Natural killer cell (primary cell): ENCODE measurements around the gene IPO4. TPM values are rescaled to one million over a fixed set of nuclear protein-coding genes. Genes with fewer than 3 reads are reported as not detected.
A peak's percentile ranks its signal among the peaks of the same experiment; 100 is the strongest.

Experiments used
- ATAC-seq, 3 donors: fragments of 150-1000 bp in 2 of 3; fragments of 200-7000 bp in 1 of 3; cut with Tn5 transposase; 1 replicate in 1 of 3; 2 replicates in 2 of 3; pipeline ENCODE4 v1.10.0; 2021; ENCODE audit warnings: mild to moderate bottlenecking in 2 of 3, moderate library complexity in 2 of 3
- DNase-seq, 2 donors: peaks; one replicate each; pipeline versions ENCODE4 v3.0.0 to v3.0.0-alpha.2; 2013 to 2021; ENCODE audit warnings: mixed read lengths in 1 of 2
- H3K27ac ChIP-seq: one replicate; pipeline ENCODE4 v1.5.1; 2013; ENCODE audit warnings: mild to moderate bottlenecking, low read length
- H3K27me3 ChIP-seq: one replicate; pipeline ENCODE4 v1.6.1; 2013; ENCODE audit warnings: low read length; ENCODE audit not compliant: control insufficient read depth, insufficient read depth
- H3K36me3 ChIP-seq: one replicate; pipeline ENCODE4 v1.6.1; 2013; ENCODE audit warnings: low read length; ENCODE audit not compliant: control insufficient read depth, insufficient read depth
- H3K4me1 ChIP-seq: one replicate; pipeline ENCODE4 v1.6.1; 2013; ENCODE audit warnings: low read length; ENCODE audit not compliant: control insufficient read depth, insufficient read depth
- H3K4me3 ChIP-seq: one replicate; pipeline ENCODE4 v1.5.1; 2013; ENCODE audit warnings: low read length
- H3K9me3 ChIP-seq: one replicate; pipeline ENCODE4 v1.6.1; 2013; ENCODE audit warnings: low read length; ENCODE audit not compliant: control insufficient read depth, insufficient read depth
- H3K27ac Mint-ChIP-seq, 2 donors: one replicate each; pipeline ENCODE4 v1.8.0; 2022; ENCODE audit warnings: mild to moderate bottlenecking in 2 of 2, mixed read lengths in 2 of 2, moderate library complexity in 1 of 2
- H3K27me3 Mint-ChIP-seq, 2 donors: one replicate each; pipeline ENCODE4 v1.8.0; 2022; ENCODE audit warnings: low read depth in 2 of 2, mixed read lengths in 2 of 2
- H3K36me3 Mint-ChIP-seq: one replicate; pipeline ENCODE4 v1.8.0; 2022; ENCODE audit warnings: mixed read lengths
- H3K4me1 Mint-ChIP-seq, 2 donors: one replicate each; pipeline ENCODE4 v1.8.0; 2022; ENCODE audit warnings: mixed read lengths in 2 of 2
- H3K4me3 Mint-ChIP-seq: one replicate; pipeline ENCODE4 v1.8.0; 2022; ENCODE audit warnings: mild to moderate bottlenecking, moderate library complexity, mixed read lengths
- H3K9me3 Mint-ChIP-seq, 2 donors: one replicate each; pipeline ENCODE4 v1.8.0; 2022; ENCODE audit warnings: mixed read lengths in 2 of 2
- CTCF ChIP-seq: fragments of 200-600 bp; IDR thresholded peaks from one replicate; pipeline ENCODE4 v1.8.0; 2022; ENCODE audit warnings: antibody characterized with exemption
- WGBS: methylation state at CpG from one replicate; pipeline ENCODE4 v1.1.7; 2013; ENCODE audit warnings: missing lambda C conversion rate; ENCODE audit not compliant: insufficient coverage; 5-methylcytosine and 5-hydroxymethylcytosine counted together
- intact Hi-C: fragments of 100-400 bp; cut with micrococcal nuclease; formaldehyde crosslinking; loops from one replicate; pipeline ENCODE4 v1.14.2; 2022
- total RNA-seq, 4 donors: library from RNA; stranded (reverse); fragments of 120-200 nt in 1 of 4; gene quantifications; one replicate each; pipeline versions ENCODE4 v1.2.3 to v1.2.4, GENCODE V29; 2013 to 2022

IPO4 gene
- total RNA-seq, 3 donors from 2014 or later (not counting 1 experiment from before 2014, with no cell fraction given): 46.2 to 61.5 (median 51.9) TPM

- no peak for TF ChIP-seq CTCF
- ATAC-seq: peak; percentile 86 to 95 (median 86)
- peak within 1 kb of the TSS; percentile 88 for H3K27ac ChIP-seq
- H3K4me3 Mint-ChIP-seq: peak within 1 kb of the TSS; percentile 97
- DNase-seq: peak; percentile 95 to 99
- H3K4me1 Mint-ChIP-seq: peaks cover 53 to 73% of the 10 kb centered on the region in 2 donors
- H3K36me3 Mint-ChIP-seq: peaks cover 7% of the 10 kb centered on the region
- H3K4me3 ChIP-seq: peak within 1 kb of the TSS; percentile 91
- no peaks in the 10 kb centered on the region for H3K9me3 ChIP-seq
- intact Hi-C loops: loop anchor here (1.0 to 2.0 kb wide), 6 partner anchors 11 to 124 kb away; partner anchors contain the start of genes CHMP4A, DCAF11, IPO4 and IRF9
- no peaks in the 10 kb centered on the region for H3K27me3 ChIP-seq
- peaks cover 29% of the 10 kb centered on the region for H3K4me1 ChIP-seq
- H3K9me3 Mint-ChIP-seq: no peaks in the 10 kb centered on the region
- peaks cover 49% of the 10 kb centered on the region for H3K36me3 ChIP-seq
- WGBS: under 1% methylated on average over 57 of the region's 57 CpGs
- peak within 1 kb of the TSS; percentile 94 for H3K27ac Mint-ChIP-seq
- no peaks in the 10 kb centered on the region for H3K27me3 Mint-ChIP-seq
Observed at GRCh38 chr14:24146978-24147760, 41.4 kb downstream of the IPO4 start, which contains the start of gene RNF31. Gene RNF31, plus strand, starts transcription at chr14:24147498. Its CDS starts 201 bp downstream, at chr14:24147699.

- peak; percentile 66 to 80 (median 70) for ATAC-seq
- peaks cover 34% of the 10 kb centered on the region for H3K4me1 ChIP-seq
Observed at GRCh38 chr14:24146453-24146977, 42.1 kb downstream of the IPO4 start, which contains the start of gene PSME2. Gene PSME2, minus strand, starts transcription at chr14:24146610. Its CDS starts 29 bp downstream, at chr14:24146581.

GRCh38 chr14:24145690-24146452 is 42.7 kb downstream of the IPO4 start:
- peak overlapping the region; percentile 91 for H3K4me3 ChIP-seq
- intact Hi-C loops: loop anchor here (1.0 to 2.0 kb wide), 3 partner anchors 15 to 67 kb away; partner anchors contain the start of genes CHMP4A, IPO4 and IRF9
- peaks cover 36% of the 10 kb centered on the region for H3K4me1 ChIP-seq
- no peak for TF ChIP-seq CTCF
- peak overlapping the region; percentile 88 for H3K27ac ChIP-seq
- WGBS: 6% methylated on average over 8 of the region's 9 CpGs
- Mint-ChIP-seq H3K4me1 (peaks cover 58 to 82% of the 10 kb centered on the region in 2 donors), H3K9me3 (no peaks in the 10 kb centered on the region), H3K27ac (peak overlapping the region; percentile 94), H3K27me3 (no peaks in the 10 kb centered on the region), H3K36me3 (peaks cover 7% of the 10 kb centered on the region), H3K4me3 (peak overlapping the region; percentile 97)
- no peaks in the 10 kb centered on the region for H3K27me3 ChIP-seq
- DNase-seq: no peak
- H3K36me3 ChIP-seq: peaks cover 36% of the 10 kb centered on the region
- no peaks in the 10 kb centered on the region for H3K9me3 ChIP-seq
- ATAC-seq: no peak

More at GRCh38 chr14:24146453-24146977, 42.1 kb downstream of the IPO4 start, which contains the start of gene PSME2:
- Mint-ChIP-seq H3K4me3 (peak within 1 kb of the TSS; percentile 97), H3K27ac (peak within 1 kb of the TSS; percentile 94), H3K36me3 (peaks cover 7% of the 10 kb centered on the region), H3K9me3 (no peaks in the 10 kb centered on the region), H3K27me3 (no peaks in the 10 kb centered on the region), H3K4me1 (peaks cover 59 to 80% of the 10 kb centered on the region in 2 donors)
- Histone ChIP-seq H3K4me3 (peak within 1 kb of the TSS; percentile 91), H3K27me3 (no peaks in the 10 kb centered on the region), H3K9me3 (no peaks in the 10 kb centered on the region), H3K36me3 (peaks cover 43% of the 10 kb centered on the region), H3K27ac (peak within 1 kb of the TSS; percentile 88)
- intact Hi-C loops: loop anchor here (1.0 to 2.0 kb wide), 3 partner anchors 15 to 66 kb away; partner anchors contain the start of genes CHMP4A, IPO4 and IRF9
- no peak for TF ChIP-seq CTCF
- peak; percentile 82 to 92 for DNase-seq
- 0% methylated on average over 20 of the region's 25 CpGs for WGBS
